WTC11 (cell line): Measurements from ENCODE around the gene RAB23. TPM values are rescaled to one million over a fixed set of nuclear protein-coding genes. Genes with fewer than 3 reads are reported as not detected.

Experiments
- ATAC-seq: fragments of 200-7000 bp; cut with Tn5 transposase; 2 replicates; pipeline ENCODE4 v1.10.0; 2021; ENCODE audit warnings: mild to moderate bottlenecking, moderate library complexity
- CTCF ChIA-PET: fragments of 300-600 bp; sonication (Branson Sonifier 250); formaldehyde crosslinking; loops from one replicate; lab custom pipeline; 2021; ENCODE audit warnings: antibody characterized with exemption; lab: Charles Lee
- POLR2A ChIA-PET: fragments of 350-600 bp; sonication (Branson Sonifier 250); formaldehyde crosslinking; loops from one replicate; lab custom pipeline; 2021; ENCODE audit warnings: antibody characterized with exemption; lab: Charles Lee
- DNase-seq: peaks from one replicate; pipeline ENCODE4 v3.0.0; 2021; ENCODE audit warnings: low spot score
- H3K27ac Mint-ChIP-seq: 2 replicates; pipeline ENCODE4 v1.8.0; 2021; ENCODE audit warnings: mixed read lengths
- H3K27me3 Mint-ChIP-seq: 2 replicates; pipeline ENCODE4 v1.8.0; 2021; ENCODE audit warnings: low read depth, mild to moderate bottlenecking, moderate library complexity, mixed read lengths
- H3K36me3 Mint-ChIP-seq: 2 replicates; pipeline ENCODE4 v1.8.0; 2021; ENCODE audit warnings: mixed read lengths
- H3K4me1 Mint-ChIP-seq: 2 replicates; pipeline ENCODE4 v1.8.0; 2022; ENCODE audit warnings: mixed read lengths
- H3K4me3 Mint-ChIP-seq: 2 replicates; pipeline ENCODE4 v1.8.0; 2021; ENCODE audit warnings: mild to moderate bottlenecking, moderate library complexity, mixed read lengths
- H3K9me3 Mint-ChIP-seq: 2 replicates; pipeline ENCODE4 v1.8.0; 2021; ENCODE audit warnings: mixed read lengths
- CBFB ChIP-seq: sonication (generic); formaldehyde crosslinking; IDR thresholded peaks from 2 replicates; pipeline ENCODE4 v1.8.1; 2022; ENCODE audit warnings: mild to moderate bottlenecking, low read depth, missing genetic modification reagents
- CREB1 ChIP-seq: sonication (generic); formaldehyde crosslinking; IDR thresholded peaks from 2 replicates; pipeline ENCODE4 v1.8.0; 2023; ENCODE audit warnings: mild to moderate bottlenecking, missing genetic modification reagents
- CREM ChIP-seq: sonication (generic); formaldehyde crosslinking; IDR thresholded peaks from 2 replicates; pipeline ENCODE4 v1.8.1; 2022; ENCODE audit warnings: mild to moderate bottlenecking, missing genetic modification reagents, moderate library complexity
- ELF4 ChIP-seq: sonication (generic); formaldehyde crosslinking; IDR thresholded peaks from 2 replicates; pipeline ENCODE4 v1.8.1; 2022; ENCODE audit warnings: low read depth, mild to moderate bottlenecking, moderate library complexity, missing genetic modification reagents
- FOXJ3 ChIP-seq: sonication (generic); formaldehyde crosslinking; IDR thresholded peaks from 2 replicates; pipeline ENCODE4 v1.9.0; 2021; ENCODE audit warnings: missing genetic modification reagents, mild to moderate bottlenecking, borderline replicate concordance
- KAT7 ChIP-seq: sonication (generic); formaldehyde crosslinking; IDR thresholded peaks from 2 replicates; pipeline ENCODE4 v1.8.1; 2023; ENCODE audit warnings: missing genetic modification reagents, mild to moderate bottlenecking, borderline replicate concordance
- NR1H2 ChIP-seq: sonication (generic); formaldehyde crosslinking; IDR thresholded peaks from 2 replicates; pipeline ENCODE4 v1.9.0; 2021; ENCODE audit warnings: mild to moderate bottlenecking, moderate library complexity, missing genetic modification reagents
- RELA ChIP-seq: sonication (generic); formaldehyde crosslinking; IDR thresholded peaks from 2 replicates; pipeline ENCODE4 v1.8.1; 2022; ENCODE audit warnings: missing genetic modification reagents, mild to moderate bottlenecking, borderline replicate concordance
- RORB ChIP-seq: fragments of 250-450 bp; sonication (Bioruptor Pico); IDR thresholded peaks from 2 replicates; pipeline ENCODE4 v1.9.0; 2021; ENCODE audit warnings: mild to moderate bottlenecking
- ZNF423 ChIP-seq: fragments of 250-450 bp; sonication (Bioruptor Pico); IDR thresholded peaks from 2 replicates; pipeline ENCODE4 v2.1.2; 2022; ENCODE audit warnings: mild to moderate bottlenecking, moderate library complexity
- total RNA-seq: library from RNA; stranded (reverse); gene quantifications from 3 replicates; pipeline ENCODE4 v1.2.3, GENCODE V29; 2021
- TF ChIP-seq, protein P1 (sequence below): fragments of 250-450 bp; sonication (Bioruptor Pico); IDR thresholded peaks from 2 replicates; pipeline ENCODE4 v1.9.0; 2021; ENCODE audit warnings: mild to moderate bottlenecking, borderline replicate concordance
- TF ChIP-seq, protein P2 (sequence below): sonication (generic); formaldehyde crosslinking; IDR thresholded peaks from 2 replicates; pipeline ENCODE4 v1.8.1; 2022; ENCODE audit warnings: mild to moderate bottlenecking, missing genetic modification reagents, moderate library complexity, borderline replicate concordance
- TF ChIP-seq, protein P3 (sequence below): sonication (generic); formaldehyde crosslinking; IDR thresholded peaks from 2 replicates; pipeline ENCODE4 v1.8.1; 2023; ENCODE audit warnings: mild to moderate bottlenecking, missing genetic modification reagents, borderline replicate concordance
- TF ChIP-seq, protein P4 (sequence below): sonication (generic); formaldehyde crosslinking; IDR thresholded peaks from 2 replicates; pipeline ENCODE4 v1.8.1; 2023; ENCODE audit warnings: mild to moderate bottlenecking, missing genetic modification reagents
- TF ChIP-seq, protein P5 (sequence below): sonication (generic); formaldehyde crosslinking; IDR thresholded peaks from 2 replicates; pipeline ENCODE4 v1.8.0; 2022; ENCODE audit warnings: mild to moderate bottlenecking, missing genetic modification reagents
- TF ChIP-seq, protein P6 (sequence below): sonication (generic); formaldehyde crosslinking; IDR thresholded peaks from 2 replicates; pipeline ENCODE4 v1.8.1; 2022; ENCODE audit warnings: low read depth, missing genetic modification reagents, borderline replicate concordance

RAB23 gene
- total RNA-seq, 1 experiment from 2014 or later, result 11.3 TPM

DNA sequence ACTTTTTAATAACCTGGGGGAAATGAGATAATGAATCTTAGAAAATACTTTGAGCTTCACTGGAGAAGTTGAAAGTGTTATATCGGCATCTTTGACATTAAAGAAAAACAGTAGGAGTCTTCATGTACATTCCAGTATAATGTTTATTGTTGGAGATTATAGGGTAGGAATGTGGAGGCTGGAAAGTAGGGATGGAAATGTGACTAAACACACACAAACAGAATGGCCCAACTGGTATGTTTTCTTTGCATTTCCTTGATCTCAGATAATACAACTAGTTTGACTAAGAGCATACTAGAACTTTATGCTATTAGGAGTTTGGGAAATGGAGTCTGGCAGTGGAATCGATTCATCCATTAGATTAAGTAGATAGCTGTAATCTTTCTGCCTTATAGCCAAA lies 60.1 kb downstream of the RAB23 start (continued):
- TF ChIP-seq, protein P1, sequence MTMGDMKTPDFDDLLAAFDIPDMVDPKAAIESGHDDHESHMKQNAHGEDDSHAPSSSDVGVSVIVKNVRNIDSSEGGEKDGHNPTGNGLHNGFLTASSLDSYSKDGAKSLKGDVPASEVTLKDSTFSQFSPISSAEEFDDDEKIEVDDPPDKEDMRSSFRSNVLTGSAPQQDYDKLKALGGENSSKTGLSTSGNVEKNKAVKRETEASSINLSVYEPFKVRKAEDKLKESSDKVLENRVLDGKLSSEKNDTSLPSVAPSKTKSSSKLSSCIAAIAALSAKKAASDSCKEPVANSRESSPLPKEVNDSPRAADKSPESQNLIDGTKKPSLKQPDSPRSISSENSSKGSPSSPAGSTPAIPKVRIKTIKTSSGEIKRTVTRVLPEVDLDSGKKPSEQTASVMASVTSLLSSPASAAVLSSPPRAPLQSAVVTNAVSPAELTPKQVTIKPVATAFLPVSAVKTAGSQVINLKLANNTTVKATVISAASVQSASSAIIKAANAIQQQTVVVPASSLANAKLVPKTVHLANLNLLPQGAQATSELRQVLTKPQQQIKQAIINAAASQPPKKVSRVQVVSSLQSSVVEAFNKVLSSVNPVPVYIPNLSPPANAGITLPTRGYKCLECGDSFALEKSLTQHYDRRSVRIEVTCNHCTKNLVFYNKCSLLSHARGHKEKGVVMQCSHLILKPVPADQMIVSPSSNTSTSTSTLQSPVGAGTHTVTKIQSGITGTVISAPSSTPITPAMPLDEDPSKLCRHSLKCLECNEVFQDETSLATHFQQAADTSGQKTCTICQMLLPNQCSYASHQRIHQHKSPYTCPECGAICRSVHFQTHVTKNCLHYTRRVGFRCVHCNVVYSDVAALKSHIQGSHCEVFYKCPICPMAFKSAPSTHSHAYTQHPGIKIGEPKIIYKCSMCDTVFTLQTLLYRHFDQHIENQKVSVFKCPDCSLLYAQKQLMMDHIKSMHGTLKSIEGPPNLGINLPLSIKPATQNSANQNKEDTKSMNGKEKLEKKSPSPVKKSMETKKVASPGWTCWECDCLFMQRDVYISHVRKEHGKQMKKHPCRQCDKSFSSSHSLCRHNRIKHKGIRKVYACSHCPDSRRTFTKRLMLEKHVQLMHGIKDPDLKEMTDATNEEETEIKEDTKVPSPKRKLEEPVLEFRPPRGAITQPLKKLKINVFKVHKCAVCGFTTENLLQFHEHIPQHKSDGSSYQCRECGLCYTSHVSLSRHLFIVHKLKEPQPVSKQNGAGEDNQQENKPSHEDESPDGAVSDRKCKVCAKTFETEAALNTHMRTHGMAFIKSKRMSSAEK (CRISPR knock-in tag), result no peak
- TF ChIP-seq, protein P2, sequence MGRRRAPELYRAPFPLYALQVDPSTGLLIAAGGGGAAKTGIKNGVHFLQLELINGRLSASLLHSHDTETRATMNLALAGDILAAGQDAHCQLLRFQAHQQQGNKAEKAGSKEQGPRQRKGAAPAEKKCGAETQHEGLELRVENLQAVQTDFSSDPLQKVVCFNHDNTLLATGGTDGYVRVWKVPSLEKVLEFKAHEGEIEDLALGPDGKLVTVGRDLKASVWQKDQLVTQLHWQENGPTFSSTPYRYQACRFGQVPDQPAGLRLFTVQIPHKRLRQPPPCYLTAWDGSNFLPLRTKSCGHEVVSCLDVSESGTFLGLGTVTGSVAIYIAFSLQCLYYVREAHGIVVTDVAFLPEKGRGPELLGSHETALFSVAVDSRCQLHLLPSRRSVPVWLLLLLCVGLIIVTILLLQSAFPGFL (CRISPR knock-in tag), result no peak
- no peak for TF ChIP-seq ELF4 (CRISPR knock-in tag)
- no peak for TF ChIP-seq RORB (CRISPR knock-in tag)

DNA sequence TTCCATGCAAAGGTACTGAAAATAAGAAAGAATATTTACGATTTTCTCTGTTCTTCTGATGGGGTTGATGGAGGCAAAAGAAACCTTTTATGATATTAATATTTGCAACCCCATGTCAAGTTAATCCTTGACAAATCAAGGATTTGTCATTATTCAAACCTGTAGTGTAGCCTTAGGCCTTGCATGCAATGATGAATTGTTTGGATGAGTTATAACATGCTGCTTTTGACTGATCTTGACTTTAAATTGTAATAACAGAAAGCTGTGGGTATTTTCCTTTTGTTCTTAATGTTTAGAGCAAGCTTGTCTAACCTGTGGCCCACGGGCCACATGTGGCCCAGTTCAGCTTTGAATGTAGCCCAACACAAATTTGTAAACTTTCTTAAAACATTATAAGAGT lies 63.0 kb downstream of the RAB23 start:
- Mint-ChIP-seq H3K4me1 (no peaks in the 10 kb centered on the region), H3K36me3 (peaks cover 22% of the 10 kb centered on the region), H3K9me3 (no peaks in the 10 kb centered on the region), H3K4me3 (no peak overlapping the region), H3K27ac (no peak overlapping the region), H3K27me3 (no peaks in the 10 kb centered on the region)
- POLR2A ChIA-PET, result interaction anchor here (0.6 kb wide), 1 partner anchor 110 kb away, joined by 4 read pairs; no protein-coding TSS in a partner anchor
- CTCF ChIA-PET, result interaction anchor here (0.7 kb wide), 1 partner anchor 26 kb away, joined by 4 read pairs; no protein-coding TSS in a partner anchor
- DNase-seq, result no peak
- ATAC-seq, result no peak
- TF ChIP-seq ZNF423 (CRISPR knock-in tag) (no peak), RELA (no peak), CBFB (CRISPR knock-in tag) (no peak), CREM (CRISPR knock-in tag) (no peak), NR1H2 (no peak), KAT7 (no peak), FOXJ3 (no peak), CREB1 (CRISPR knock-in tag) (no peak)
- TF ChIP-seq, protein P3, sequence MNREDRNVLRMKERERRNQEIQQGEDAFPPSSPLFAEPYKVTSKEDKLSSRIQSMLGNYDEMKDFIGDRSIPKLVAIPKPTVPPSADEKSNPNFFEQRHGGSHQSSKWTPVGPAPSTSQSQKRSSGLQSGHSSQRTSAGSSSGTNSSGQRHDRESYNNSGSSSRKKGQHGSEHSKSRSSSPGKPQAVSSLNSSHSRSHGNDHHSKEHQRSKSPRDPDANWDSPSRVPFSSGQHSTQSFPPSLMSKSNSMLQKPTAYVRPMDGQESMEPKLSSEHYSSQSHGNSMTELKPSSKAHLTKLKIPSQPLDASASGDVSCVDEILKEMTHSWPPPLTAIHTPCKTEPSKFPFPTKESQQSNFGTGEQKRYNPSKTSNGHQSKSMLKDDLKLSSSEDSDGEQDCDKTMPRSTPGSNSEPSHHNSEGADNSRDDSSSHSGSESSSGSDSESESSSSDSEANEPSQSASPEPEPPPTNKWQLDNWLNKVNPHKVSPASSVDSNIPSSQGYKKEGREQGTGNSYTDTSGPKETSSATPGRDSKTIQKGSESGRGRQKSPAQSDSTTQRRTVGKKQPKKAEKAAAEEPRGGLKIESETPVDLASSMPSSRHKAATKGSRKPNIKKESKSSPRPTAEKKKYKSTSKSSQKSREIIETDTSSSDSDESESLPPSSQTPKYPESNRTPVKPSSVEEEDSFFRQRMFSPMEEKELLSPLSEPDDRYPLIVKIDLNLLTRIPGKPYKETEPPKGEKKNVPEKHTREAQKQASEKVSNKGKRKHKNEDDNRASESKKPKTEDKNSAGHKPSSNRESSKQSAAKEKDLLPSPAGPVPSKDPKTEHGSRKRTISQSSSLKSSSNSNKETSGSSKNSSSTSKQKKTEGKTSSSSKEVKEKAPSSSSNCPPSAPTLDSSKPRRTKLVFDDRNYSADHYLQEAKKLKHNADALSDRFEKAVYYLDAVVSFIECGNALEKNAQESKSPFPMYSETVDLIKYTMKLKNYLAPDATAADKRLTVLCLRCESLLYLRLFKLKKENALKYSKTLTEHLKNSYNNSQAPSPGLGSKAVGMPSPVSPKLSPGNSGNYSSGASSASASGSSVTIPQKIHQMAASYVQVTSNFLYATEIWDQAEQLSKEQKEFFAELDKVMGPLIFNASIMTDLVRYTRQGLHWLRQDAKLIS (CRISPR knock-in tag), result no peak
- TF ChIP-seq, protein P4, sequence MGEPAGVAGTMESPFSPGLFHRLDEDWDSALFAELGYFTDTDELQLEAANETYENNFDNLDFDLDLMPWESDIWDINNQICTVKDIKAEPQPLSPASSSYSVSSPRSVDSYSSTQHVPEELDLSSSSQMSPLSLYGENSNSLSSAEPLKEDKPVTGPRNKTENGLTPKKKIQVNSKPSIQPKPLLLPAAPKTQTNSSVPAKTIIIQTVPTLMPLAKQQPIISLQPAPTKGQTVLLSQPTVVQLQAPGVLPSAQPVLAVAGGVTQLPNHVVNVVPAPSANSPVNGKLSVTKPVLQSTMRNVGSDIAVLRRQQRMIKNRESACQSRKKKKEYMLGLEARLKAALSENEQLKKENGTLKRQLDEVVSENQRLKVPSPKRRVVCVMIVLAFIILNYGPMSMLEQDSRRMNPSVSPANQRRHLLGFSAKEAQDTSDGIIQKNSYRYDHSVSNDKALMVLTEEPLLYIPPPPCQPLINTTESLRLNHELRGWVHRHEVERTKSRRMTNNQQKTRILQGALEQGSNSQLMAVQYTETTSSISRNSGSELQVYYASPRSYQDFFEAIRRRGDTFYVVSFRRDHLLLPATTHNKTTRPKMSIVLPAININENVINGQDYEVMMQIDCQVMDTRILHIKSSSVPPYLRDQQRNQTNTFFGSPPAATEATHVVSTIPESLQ (CRISPR knock-in tag), result no peak
- TF ChIP-seq, protein P1 (CRISPR knock-in tag), result no peak
- TF ChIP-seq, protein P5, sequence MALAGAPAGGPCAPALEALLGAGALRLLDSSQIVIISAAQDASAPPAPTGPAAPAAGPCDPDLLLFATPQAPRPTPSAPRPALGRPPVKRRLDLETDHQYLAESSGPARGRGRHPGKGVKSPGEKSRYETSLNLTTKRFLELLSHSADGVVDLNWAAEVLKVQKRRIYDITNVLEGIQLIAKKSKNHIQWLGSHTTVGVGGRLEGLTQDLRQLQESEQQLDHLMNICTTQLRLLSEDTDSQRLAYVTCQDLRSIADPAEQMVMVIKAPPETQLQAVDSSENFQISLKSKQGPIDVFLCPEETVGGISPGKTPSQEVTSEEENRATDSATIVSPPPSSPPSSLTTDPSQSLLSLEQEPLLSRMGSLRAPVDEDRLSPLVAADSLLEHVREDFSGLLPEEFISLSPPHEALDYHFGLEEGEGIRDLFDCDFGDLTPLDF, result no peak
- TF ChIP-seq, protein P6, sequence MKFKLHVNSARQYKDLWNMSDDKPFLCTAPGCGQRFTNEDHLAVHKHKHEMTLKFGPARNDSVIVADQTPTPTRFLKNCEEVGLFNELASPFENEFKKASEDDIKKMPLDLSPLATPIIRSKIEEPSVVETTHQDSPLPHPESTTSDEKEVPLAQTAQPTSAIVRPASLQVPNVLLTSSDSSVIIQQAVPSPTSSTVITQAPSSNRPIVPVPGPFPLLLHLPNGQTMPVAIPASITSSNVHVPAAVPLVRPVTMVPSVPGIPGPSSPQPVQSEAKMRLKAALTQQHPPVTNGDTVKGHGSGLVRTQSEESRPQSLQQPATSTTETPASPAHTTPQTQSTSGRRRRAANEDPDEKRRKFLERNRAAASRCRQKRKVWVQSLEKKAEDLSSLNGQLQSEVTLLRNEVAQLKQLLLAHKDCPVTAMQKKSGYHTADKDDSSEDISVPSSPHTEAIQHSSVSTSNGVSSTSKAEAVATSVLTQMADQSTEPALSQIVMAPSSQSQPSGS (CRISPR knock-in tag), result no peak
